Mesenchymal stem cell (in vitro differentiated cells and primary cell): Measurements from ENCODE around the gene GRAMD1B.

Experiments used
- DNase-seq: peaks from one replicate; pipeline ENCODE4 v3.0.0-alpha.2; 2013
- H2AFZ ChIP-seq: one replicate; pipeline ENCODE4 v1.6.1; 2013; ENCODE audit warnings: low read depth, mild to moderate bottlenecking, control low read depth, inconsistent platforms, low read length, moderate library complexity
- H2AK5ac ChIP-seq: 2 replicates; pipeline ENCODE4 v1.6.1; 2013; ENCODE audit warnings: low read length, moderate library complexity, mild to moderate bottlenecking, inconsistent platforms; ENCODE audit not compliant: severe bottlenecking
- H2BK120ac ChIP-seq: one replicate; pipeline ENCODE4 v1.6.1; 2013; ENCODE audit warnings: low read depth, mild to moderate bottlenecking, inconsistent platforms, low read length, moderate library complexity
- H2BK12ac ChIP-seq, 2 experiments: one replicate each; pipeline ENCODE4 v1.6.1; 2013; ENCODE audit warnings: inconsistent platforms in 2 of 2, low read length in 2 of 2, mild to moderate bottlenecking in 2 of 2, moderate library complexity in 2 of 2, control low read depth in 1 of 2
- H2BK15ac ChIP-seq: one replicate; pipeline ENCODE4 v1.6.1; 2013; ENCODE audit warnings: mild to moderate bottlenecking, low read depth, inconsistent platforms; ENCODE audit not compliant: poor library complexity, severe bottlenecking
- H2BK5ac ChIP-seq: 2 replicates; pipeline ENCODE4 v1.6.1; 2013; ENCODE audit warnings: low read depth, mild to moderate bottlenecking, low read length, control low read depth, inconsistent platforms; ENCODE audit not compliant: poor library complexity, severe bottlenecking
- H3K14ac ChIP-seq, 2 experiments: one replicate each; pipeline ENCODE4 v1.6.1; 2013; ENCODE audit warnings: inconsistent platforms in 2 of 2, low read length in 2 of 2, control low read depth in 1 of 2, mild to moderate bottlenecking in 1 of 2, moderate library complexity in 1 of 2
- H3K18ac ChIP-seq, 2 experiments: one replicate each; pipeline ENCODE4 v1.6.1; 2013; ENCODE audit warnings: inconsistent platforms in 2 of 2, low read length in 2 of 2, control low read depth in 1 of 2, low read depth in 1 of 2, mild to moderate bottlenecking in 1 of 2
- H3K23ac ChIP-seq, 2 experiments: one replicate each; pipeline ENCODE4 v1.6.1; 2013; ENCODE audit warnings: inconsistent platforms in 2 of 2, low read length in 2 of 2, mild to moderate bottlenecking in 2 of 2, moderate library complexity in 2 of 2, control low read depth in 1 of 2
- H3K27ac ChIP-seq: 2 replicates; pipeline ENCODE4 v1.5.1; 2013; ENCODE audit warnings: mild to moderate bottlenecking, moderate library complexity, low read length, control low read depth, inconsistent platforms; ENCODE audit not compliant: poor library complexity, severe bottlenecking
- H3K27me3 ChIP-seq, 2 experiments: 2 replicates each; pipeline versions ENCODE4 v1.6.1 to v1.7.0; 2013; ENCODE audit warnings: low read length in 2 of 2, mild to moderate bottlenecking in 2 of 2, moderate library complexity in 2 of 2, control low read depth in 1 of 2, inconsistent platforms in 1 of 2; ENCODE audit not compliant: control insufficient read depth in 1 of 2, insufficient read depth in 1 of 2
- H3K36me3 ChIP-seq, 2 experiments: 2 replicates each; pipeline versions ENCODE4 v1.6.1 to v1.7.0; 2013; ENCODE audit warnings: low read length in 2 of 2, control low read depth in 1 of 2, inconsistent platforms in 1 of 2, low read depth in 1 of 2, mild to moderate bottlenecking in 1 of 2; ENCODE audit not compliant: insufficient read depth in 2 of 2, control insufficient read depth in 1 of 2
- H3K4ac ChIP-seq, 2 experiments: one replicate each; pipeline ENCODE4 v1.6.1; 2013; ENCODE audit warnings: inconsistent platforms in 2 of 2, low read length in 2 of 2, mild to moderate bottlenecking in 2 of 2, moderate library complexity in 2 of 2, control low read depth in 1 of 2, low read depth in 1 of 2
- H3K4me1 ChIP-seq: 2 replicates; pipeline ENCODE4 v1.6.1; 2013; ENCODE audit warnings: low read depth, low read length, control low read depth; ENCODE audit not compliant: control insufficient read depth, insufficient read depth
- H3K4me2 ChIP-seq: 2 replicates; pipeline ENCODE4 v1.6.1; 2013; ENCODE audit warnings: low read length, mild to moderate bottlenecking, inconsistent platforms; ENCODE audit not compliant: poor library complexity, severe bottlenecking
- H3K4me3 ChIP-seq, 2 experiments: 2 replicates each; pipeline versions ENCODE4 v1.5.1 to v1.7.0; 2013; ENCODE audit warnings: low read length in 2 of 2, mild to moderate bottlenecking in 2 of 2, control low read depth in 1 of 2, low read depth in 1 of 2; ENCODE audit not compliant: insufficient read depth in 1 of 2
- H3K79me1 ChIP-seq: replicated peaks from 2 replicates; pipeline ENCODE4 v1.6.1; 2013; ENCODE audit warnings: mild to moderate bottlenecking, control low read depth, low read length, inconsistent platforms; ENCODE audit not compliant: poor library complexity, severe bottlenecking
- H3K9ac ChIP-seq: 2 replicates; pipeline ENCODE4 v1.7.0; 2013; ENCODE audit warnings: mild to moderate bottlenecking, low read length, moderate library complexity
- H3K9me3 ChIP-seq: 2 replicates; pipeline ENCODE4 v1.7.0; 2013; ENCODE audit warnings: mild to moderate bottlenecking, low read length; ENCODE audit not compliant: control insufficient read depth
- H4K8ac ChIP-seq: one replicate; pipeline ENCODE4 v1.6.1; 2013; ENCODE audit warnings: inconsistent platforms, mild to moderate bottlenecking, low read length, moderate library complexity
- H4K91ac ChIP-seq: one replicate; pipeline ENCODE4 v1.6.1; 2013; ENCODE audit warnings: mild to moderate bottlenecking, low read length, inconsistent platforms
- WGBS: methylation state at CpG from one replicate; pipeline ENCODE4 v1.1.7; 2013; ENCODE audit warnings: mixed read lengths; 5-methylcytosine and 5-hydroxymethylcytosine counted together

Gene GRAMD1B

DNA sequence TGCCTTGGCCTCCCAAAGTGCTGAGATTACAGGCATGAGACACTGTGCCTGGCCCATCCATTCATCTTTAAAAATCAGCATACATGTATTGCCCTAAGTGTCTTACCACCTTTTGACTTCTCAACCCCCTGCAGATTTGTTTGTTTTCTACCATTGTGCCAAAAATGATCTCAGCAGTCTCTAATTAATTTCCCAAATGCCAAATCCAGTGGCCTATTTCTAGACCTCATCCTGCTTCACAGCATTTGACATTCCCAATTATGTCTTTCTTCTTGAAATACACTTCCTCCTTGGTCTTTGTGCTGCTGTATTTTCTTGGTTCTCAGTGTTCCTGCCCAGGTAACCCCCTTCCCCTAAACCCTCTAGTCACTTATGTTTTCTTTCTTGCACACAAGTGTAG lies 46.0 kb upstream of the GRAMD1B start:
- H3K4me2 ChIP-seq, result no peak overlapping the region
- DNase-seq, result no peak

DNA sequence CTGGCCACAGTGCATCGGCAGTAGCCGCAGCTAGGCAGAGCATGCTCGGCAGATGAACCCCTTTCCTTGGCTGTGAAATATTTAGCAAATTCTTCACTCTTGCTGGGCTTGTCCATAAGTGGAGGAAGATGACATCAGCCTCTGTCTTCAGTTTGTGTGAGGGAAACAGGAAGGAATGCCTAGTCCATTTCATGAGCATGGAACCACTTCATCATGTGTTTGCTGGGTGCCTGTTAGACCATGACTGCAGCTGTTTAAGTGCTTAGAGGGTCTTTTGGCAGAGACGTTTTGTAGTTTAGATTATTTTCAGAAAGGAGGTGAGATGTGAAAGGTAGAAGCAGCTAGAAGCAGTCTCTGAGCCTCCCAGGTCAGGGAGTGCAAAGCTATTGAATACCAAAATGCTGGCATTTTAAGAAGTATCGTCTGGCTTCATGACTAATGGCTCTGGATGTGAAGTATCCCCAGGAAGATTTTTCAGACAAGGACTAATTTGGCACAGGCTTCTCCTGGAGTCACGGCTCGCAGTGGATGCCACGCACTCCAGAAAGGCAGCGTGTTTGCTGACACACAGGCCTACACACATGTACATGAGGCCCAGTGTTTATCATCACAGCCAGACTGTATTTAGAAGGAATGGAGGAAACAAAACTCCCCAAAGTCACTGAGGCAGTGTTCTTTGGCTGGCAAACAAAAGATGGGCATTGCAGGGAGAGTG lies 43.1 kb upstream of the GRAMD1B start:
- Histone ChIP-seq H3K14ac (no peak overlapping the region), H3K79me1 (no peaks in the 10 kb centered on the region), H3K27me3 (peaks cover 15 to 25% of the 10 kb centered on the region in 2 experiments), H3K36me3 (no peaks in the 10 kb centered on the region), H3K27ac (no peak overlapping the region), H2AK5ac (no peak overlapping the region), H3K4me3 (no peak overlapping the region), H2AFZ (no peak overlapping the region), H3K4me1 (no peaks in the 10 kb centered on the region), H3K18ac (no peak overlapping the region), H2BK12ac (no peak overlapping the region), H2BK5ac (no peak overlapping the region), H2BK15ac (no peak overlapping the region), H3K9me3 (no peaks in the 10 kb centered on the region), H2BK120ac (no peak overlapping the region), H3K4me2 (no peak overlapping the region), H3K4ac (no peak overlapping the region), H3K23ac (no peak overlapping the region), H4K91ac (no peak overlapping the region), H3K9ac (peak overlapping the region; percentile 39), H4K8ac (no peak overlapping the region)
- 47% methylated on average over 9 of the region's 9 CpGs for WGBS
- DNase-seq, result peak; percentile 37

More for the DNA sequence above, 46.0 kb upstream of the GRAMD1B start:
- Histone ChIP-seq H3K23ac (no peak overlapping the region), H3K4ac (no peak overlapping the region), H3K4me1 (no peaks in the 10 kb centered on the region), H4K91ac (no peak overlapping the region), H2BK5ac (no peak overlapping the region), H2AFZ (no peak overlapping the region), H2BK120ac (no peak overlapping the region), H3K27ac (no peak overlapping the region), H3K4me3 (no peak overlapping the region), H3K18ac (no peak overlapping the region), H2BK12ac (no peak overlapping the region), H3K14ac (no peak overlapping the region), H3K9ac (no peak overlapping the region), H2AK5ac (no peak overlapping the region), H3K9me3 (no peaks in the 10 kb centered on the region), H3K27me3 (peaks cover 26 to 41% of the 10 kb centered on the region in 2 experiments), H4K8ac (no peak overlapping the region), H3K79me1 (no peaks in the 10 kb centered on the region), H2BK15ac (no peak overlapping the region), H3K36me3 (no peaks in the 10 kb centered on the region)

GRCh38 chr11:123388640-123389039 lies 41.4 kb upstream of the GRAMD1B start:
- Histone ChIP-seq H4K91ac (no peak overlapping the region), H3K36me3 (no peaks in the 10 kb centered on the region), H3K23ac (no peak overlapping the region)

DNA sequence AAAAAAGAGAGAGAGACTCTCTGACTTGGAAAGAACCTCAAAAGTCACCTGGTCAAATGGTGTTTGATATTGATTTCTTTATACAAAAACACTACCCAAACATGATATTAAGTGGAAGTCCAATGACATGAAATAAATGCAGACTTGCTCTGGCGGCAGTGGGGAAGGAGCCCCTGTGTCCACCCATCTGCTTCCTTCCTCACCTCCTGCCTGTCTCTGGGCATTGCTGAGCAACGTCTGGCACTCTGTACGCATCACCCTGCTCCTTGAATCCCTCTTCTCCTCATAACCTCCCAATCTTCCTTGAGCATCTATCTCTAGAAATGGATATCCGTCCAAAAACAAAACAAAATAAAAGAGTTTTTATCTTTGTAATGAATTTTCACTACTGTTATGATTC lies 39.9 kb upstream of the GRAMD1B start:
- no peaks in the 10 kb centered on the region for H3K4me1 ChIP-seq
- H2AFZ ChIP-seq, result no peak overlapping the region
- no peak overlapping the region for H3K27ac ChIP-seq
- no peak overlapping the region for H2BK5ac ChIP-seq
- WGBS, result 93% methylated on average over 3 of the region's 4 CpGs
- no peak overlapping the region for H2BK120ac ChIP-seq
- H2BK12ac ChIP-seq, result no peak overlapping the region
- no peak overlapping the region for H3K18ac ChIP-seq
- H3K9ac ChIP-seq, result no peak overlapping the region
- H3K14ac ChIP-seq, result no peak overlapping the region
- H3K4me2 ChIP-seq, result no peak overlapping the region
- H3K9me3 ChIP-seq, result no peaks in the 10 kb centered on the region
- no peak overlapping the region for H2AK5ac ChIP-seq
- no peaks in the 10 kb centered on the region for H3K36me3 ChIP-seq
- no peak overlapping the region for H2BK15ac ChIP-seq
- DNase-seq, result no peak
- H3K4ac ChIP-seq, result no peak overlapping the region
- H4K91ac ChIP-seq, result no peak overlapping the region
- no peaks in the 10 kb centered on the region for H3K79me1 ChIP-seq
- no peak overlapping the region for H4K8ac ChIP-seq
- no peak overlapping the region for H3K23ac ChIP-seq
- H3K4me3 ChIP-seq, result no peak overlapping the region
- peaks cover 9 to 27% of the 10 kb centered on the region in 2 experiments for H3K27me3 ChIP-seq

More at GRCh38 chr11:123388640-123389039, 41.4 kb upstream of the GRAMD1B start:
- Histone ChIP-seq H2BK15ac (no peak overlapping the region), H2AK5ac (no peak overlapping the region), H3K4me2 (no peak overlapping the region), H2BK5ac (no peak overlapping the region), H4K8ac (no peak overlapping the region), H2BK120ac (no peak overlapping the region), H3K4me1 (no peaks in the 10 kb centered on the region), H3K27me3 (peaks cover 11 to 18% of the 10 kb centered on the region in 2 experiments), H3K4me3 (no peak overlapping the region), H3K9me3 (no peaks in the 10 kb centered on the region), H3K9ac (no peak overlapping the region), H3K18ac (no peak overlapping the region), H3K4ac (no peak overlapping the region), H3K27ac (no peak overlapping the region), H2AFZ (no peak overlapping the region), H3K79me1 (no peaks in the 10 kb centered on the region), H3K14ac (no peak overlapping the region), H2BK12ac (no peak overlapping the region)
- 95% methylated on average over 4 of the region's 4 CpGs for WGBS
- DNase-seq, result no peak
